ENCODE data around the gene DNAH10. TPM values are rescaled to one million over a fixed set of nuclear protein-coding genes. Genes with fewer than 3 reads are reported as not detected.

DNAH10 gene
- total and polyA plus RNA-seq, 2 of the 4 experiments (the other 2 are of a cell fraction): 0.18 to 0.22 TPM

DNA sequence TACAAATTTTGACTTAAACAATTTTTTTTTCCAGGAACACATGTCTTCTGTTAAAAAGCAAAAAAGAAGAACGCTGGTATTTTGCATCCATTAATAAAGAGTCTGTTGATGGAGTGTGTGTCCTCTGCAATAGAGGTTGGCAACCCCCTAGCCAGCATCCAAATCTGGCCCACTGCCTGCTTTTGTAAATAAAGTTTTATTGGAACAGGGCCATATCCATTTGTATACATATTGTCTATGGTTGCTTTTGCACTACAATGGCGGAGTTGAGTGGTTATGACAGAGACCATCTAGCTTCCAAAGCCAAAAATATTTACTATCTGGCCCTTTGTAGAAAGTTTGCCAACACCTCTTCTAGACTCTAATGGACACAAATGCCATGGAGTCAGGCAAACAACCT, 160.9 kb downstream of the DNAH10 start:
- TF ChIP-seq RFX5 (IDR thresholded peaks at IDR 0.05; ENCODE audit: low read depth, low read length) (no peak), FOS (IDR thresholded peaks at IDR 0.05; ENCODE audit: low read depth, low read length) (no peak), RCOR1 (IDR thresholded peaks at IDR 0.05; ENCODE audit: insufficient replicate concordance, low read length) (no peak), POLR2A (IDR thresholded peaks at IDR 0.05; ENCODE audit: low read depth, low read length) (no peak), RAD21 (IDR thresholded peaks at IDR 0.05; ENCODE audit: low read length) (no peak), MAZ (IDR thresholded peaks at IDR 0.05; ENCODE audit: borderline replicate concordance, low read depth, low read length) (no peak)
- POLR2A ChIA-PET (ENCODE audit: unreplicated experiment): no interaction called here
- no peak overlapping the region for H3K9ac ChIP-seq (ENCODE audit: low read depth, low read length)
- H3K27ac ChIP-seq (ENCODE audit: insufficient read depth, low read length): no peak overlapping the region
- no peak overlapping the region for H4K5ac ChIP-seq (ENCODE audit: low read depth, low read length)
- no peaks in the 10 kb centered on the region for H3K9me3 ChIP-seq (ENCODE audit: control insufficient read depth, insufficient read depth, low read length)
- peaks cover 3% of the 10 kb centered on the region; the same call in 1 of the 2 replicates for H3K9me1 ChIP-seq (ENCODE audit: insufficient read depth, low read length)
- no peak overlapping the region for H3K4me3 ChIP-seq (ENCODE audit: insufficient read depth, low read depth, low read length)
- H2BK120ac ChIP-seq (ENCODE audit: low read depth, low read length): no peak overlapping the region
- H2AFZ ChIP-seq (replicated peaks; ENCODE audit: low read length, poor library complexity): no peak overlapping the region
- H2AK5ac ChIP-seq (ENCODE audit: low read depth, low read length): no peak overlapping the region
- no peak overlapping the region for H2BK15ac ChIP-seq (ENCODE audit: low read depth, low read length)
- no peaks in the 10 kb centered on the region for H3K36me3 ChIP-seq (ENCODE audit: control insufficient read depth, insufficient read depth, low read length)
- no peak overlapping the region for H3K56ac ChIP-seq (ENCODE audit: extremely low read depth, insufficient read depth, low read length)
- in situ Hi-C loops (cut with MboI; ENCODE audit: low sequenced_read_pairs) (no loop called here), intact Hi-C loops (cut with micrococcal nuclease) (no loop called here), dilution Hi-C loops (cut with HindIII; ENCODE audit: low sequenced_read_pairs, unreplicated experiment) (no loop called here)
- WGBS, 2 experiments (ENCODE audit: extremely low coverage in 2 of 2, insufficient read length in 1 of 2): no CpG with 5 or more reads among the region's 2 CpGs
- no peak overlapping the region for H3K4me2 ChIP-seq (ENCODE audit: low read depth, low read length)
- H3K23ac ChIP-seq (ENCODE audit: low read depth, low read length): no peak overlapping the region
- H3K18ac ChIP-seq (ENCODE audit: low read depth, low read length): no peak overlapping the region
- no peak overlapping the region for H2BK20ac ChIP-seq (ENCODE audit: low read depth, low read length)
- CTCF ChIA-PET: no interaction called here
- H3K79me1 ChIP-seq (ENCODE audit: low read depth in 1 of 2, low read length in 2 of 2): no peaks in the 10 kb centered on the region
- peaks cover 3% of the 10 kb centered on the region; the same call in 1 of the 2 replicates for H3K4me1 ChIP-seq (ENCODE audit: control insufficient read depth, insufficient read depth, low read length)
- no peak overlapping the region for H3K14ac ChIP-seq (replicated peaks; ENCODE audit: low read depth, low read length)
- DNase-seq (no peak), ATAC-seq (ENCODE audit: low read depth) (no peak)
- no peaks in the 10 kb centered on the region; the same call in 1 of the 2 replicates for H3K27me3 ChIP-seq (ENCODE audit: control insufficient read depth, insufficient read depth, low read length)
- no peak overlapping the region for H4K8ac ChIP-seq (ENCODE audit: low read depth in 2 of 2, low read length in 2 of 2)
- no peak overlapping the region for H2AK9ac ChIP-seq (replicated peaks; ENCODE audit: low read depth, low read length, poor library complexity)
- H2BK5ac ChIP-seq (ENCODE audit: low read depth, low read length, poor library complexity, severe bottlenecking): no peak overlapping the region
- no peak overlapping the region for H4K91ac ChIP-seq (ENCODE audit: insufficient read depth, low read depth, low read length)
- H3K4ac ChIP-seq (ENCODE audit: low read depth, low read length): no peak overlapping the region
- BruUV-seq (replicated peaks): no TSS peak
- no peaks in the 10 kb centered on the region for H4K20me1 ChIP-seq (ENCODE audit: insufficient read depth, low read length)
